Adrenal gland (tissue), 12 donors: ENCODE measurements around the gene RPRML. TPM values are rescaled to one million over a fixed set of nuclear protein-coding genes. Genes with fewer than 3 reads are reported as not detected.

Source experiments
- DNase-seq, 7 donors: peaks; one replicate each; pipeline ENCODE4 v3.0.0-alpha.2; 2019 to 2020
- H3K27ac ChIP-seq, 5 donors: fragments of 200-600 bp; sonication (generic) in 4 of 5; 1 replicate in 3 of 5; 2 replicates in 2 of 5; pipeline versions ENCODE4 v1.5.1 to v1.8.0; 2016 to 2020; ENCODE audit warnings: mild to moderate bottlenecking in 1 of 5
- H3K27me3 ChIP-seq: fragments of 200-600 bp; 2 replicates; pipeline ENCODE4 v1.8.0; 2021
- H3K36me3 ChIP-seq, 2 donors: fragments of 200-600 bp; replicated peaks in 1 of 2; 1 replicate in 1 of 2; 2 replicates in 1 of 2; pipeline versions ENCODE4 v1.5.1 to v1.8.0; 2018 to 2022
- H3K4me1 ChIP-seq, 2 donors: fragments of 200-600 bp; replicated peaks in 1 of 2; 1 replicate in 1 of 2; 2 replicates in 1 of 2; pipeline versions ENCODE4 v1.5.1 to v1.8.0; 2018 to 2021
- H3K4me3 ChIP-seq, 4 donors: fragments of 200-600 bp; sonication (generic) in 3 of 4; one replicate each; pipeline ENCODE4 v1.5.1; 2016 to 2018
- H3K9me3 ChIP-seq, 3 donors: fragments of 200-600 bp; sonication (generic) in 1 of 3; replicated peaks in 1 of 3; 1 replicate in 2 of 3; 2 replicates in 1 of 3; pipeline versions ENCODE4 v1.5.1 to v1.8.0; 2016 to 2021
- CTCF ChIP-seq, 6 experiments: fragments of 450-650 bp in 4 of 6; fragments of 200-600 bp in 2 of 6; sonication (generic) in 1 of 6; IDR thresholded peaks; 1 replicate in 5 of 6; 2 replicates in 1 of 6; pipeline versions ENCODE4 v1.5.1 to v1.8.0; 2016 to 2021; ENCODE audit warnings: antibody characterized with exemption in 6 of 6, mild to moderate bottlenecking in 2 of 6, moderate library complexity in 1 of 6
- POLR2A ChIP-seq, 2 donors: fragments of 450-650 bp; IDR thresholded peaks; one replicate each; pipeline ENCODE4 v1.6.1; 2017; ENCODE audit warnings: antibody characterized with exemption in 2 of 2, mild to moderate bottlenecking in 2 of 2, moderate library complexity in 1 of 2
- WGBS, 4 donors: extraction: QIAGEN DNeasy Blood & Tissue Kit in 2 of 4; methylation state at CpG; one replicate each; pipeline versions ENCODE4 v1.1.5 to v1.1.7; 2013 to 2017; 5-methylcytosine and 5-hydroxymethylcytosine counted together
- intact Hi-C, 2 donors: fragments of 100-400 bp; cut with DNase I; formaldehyde crosslinking; loops; one replicate each; pipeline versions ENCODE4 v1.14.1 to v1.15.0; 2022 to 2023
- polyA plus RNA-seq, 3 donors: library from polyadenylated mRNA; stranded (reverse); fragments of 200-250 nt in 2 of 3; fragments of 350-450 nt in 1 of 3; fragmentation: Illumina TruSeq in 1 of 3; extraction: RNeasy Lipid Tissue Mini Kit (QIAGEN cat#74804) in 1 of 3; gene quantifications; one replicate each; pipeline ENCODE4 v1.2.3, GENCODE V29; 2013 to 2014
- total RNA-seq, 9 donors: library from RNA; depleted of rRNA in 4 of 9; stranded (reverse); fragments of >200 nt in 4 of 9; fragments of 120-200 nt in 1 of 9; fragmentation: NEBNext Ultra II Directional in 1 of 9; extraction: Animal tissue kit (Norgen Biotek cat#: 25700) in 1 of 9; gene quantifications; one replicate each; pipeline versions ENCODE4 v1.1.0 to v1.2.4, GENCODE V29; 2013 to 2023
- donor health status: healthy with polysubstance abuse.
- donor health status: Bipolar disorder and iron deficiency.
- donor health status: DM: yes; HTN: yes; CAD: no.
- donor health status: DM: no; HTN: no; CAD: no.
- donor health status: DM: no; HTN: no; CAD: no.
- donor health status: DM: yes; HTN: yes; CAD: no.

RPRML gene
- total and polyA plus RNA-seq, 12 donors: 0.07 TPM; not detected in 11

- no peaks in the 10 kb centered on the region for H3K9me3 ChIP-seq
- peaks cover 10 to 13% of the 10 kb centered on the region in 2 donors for H3K4me1 ChIP-seq
- no peak overlapping the region for H3K27ac ChIP-seq
- no peak for DNase-seq
- TF ChIP-seq CTCF (IDR thresholded peaks at IDR 0.05) (no peak), POLR2A (IDR thresholded peaks at IDR 0.05) (no peak)
- no peak overlapping the region for H3K4me3 ChIP-seq
- peaks cover 28% of the 10 kb centered on the region for H3K27me3 ChIP-seq
- no peaks in the 10 kb centered on the region for H3K36me3 ChIP-seq
- 80 to 93% (median 89%) methylated on average over 3 to 4 of the region's 4 CpGs for WGBS, 4 donors
- intact Hi-C loops: no loop called here
Measured at GRCh38 chr17:46975287-46975686, 3.8 kb downstream of the RPRML start.

DNA sequence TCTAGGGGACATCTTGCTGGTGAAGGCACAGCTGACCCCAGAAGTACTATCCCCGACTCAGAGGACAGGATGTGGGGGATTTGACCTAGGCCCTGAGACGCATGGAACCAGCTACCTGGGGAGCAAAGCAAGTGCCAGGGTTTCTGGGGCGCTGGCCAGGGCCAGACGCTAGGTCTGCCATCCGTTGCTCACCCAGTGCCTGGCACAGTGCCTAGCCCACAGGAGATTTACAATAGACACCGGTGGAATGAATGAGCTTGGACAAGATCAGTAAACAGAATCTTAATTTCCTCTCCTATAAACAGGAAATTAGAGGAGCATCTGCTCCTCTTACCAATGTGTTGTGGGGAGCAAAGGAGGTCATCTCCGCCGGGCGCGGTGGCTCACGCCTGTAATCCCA, 5.0 kb downstream of the RPRML start:
- no peak overlapping the region for H3K4me3 ChIP-seq
- TF ChIP-seq POLR2A (IDR thresholded peaks at IDR 0.05) (no peak), CTCF (IDR thresholded peaks at IDR 0.05) (no peak)
- H3K27me3 ChIP-seq: peaks cover 23% of the 10 kb centered on the region
- no peaks in the 10 kb centered on the region for H3K36me3 ChIP-seq
- no peaks in the 10 kb centered on the region for H3K9me3 ChIP-seq
- H3K4me1 ChIP-seq: peaks cover 8% of the 10 kb centered on the region in 2 donors
- 74 to 77% (median 75%) methylated on average over 11 of the region's 11 CpGs for WGBS, 4 donors
- no peak overlapping the region for H3K27ac ChIP-seq
- intact Hi-C loops: no loop called here
- DNase-seq: no peak

DNA sequence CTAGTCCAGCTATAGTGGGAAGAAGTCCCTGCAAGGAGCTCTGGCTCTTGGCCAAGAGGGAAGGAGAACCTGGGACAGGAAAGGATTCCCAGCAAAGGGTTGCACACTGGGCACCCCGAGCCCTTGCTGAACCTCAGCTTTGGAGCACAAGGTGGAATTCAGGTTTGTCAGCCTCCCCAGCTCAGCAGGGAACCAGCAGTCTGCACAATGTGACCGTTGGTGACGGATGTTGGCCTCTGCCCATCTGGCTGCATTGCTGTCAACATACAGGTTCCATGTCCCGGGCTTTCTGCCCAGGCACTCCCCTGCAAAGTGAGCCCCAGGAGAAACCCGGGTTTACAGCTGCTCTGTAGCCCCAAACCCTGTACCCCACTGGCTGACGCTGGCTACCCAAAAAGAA, 6.7 kb downstream of the RPRML start:
- TF ChIP-seq POLR2A (IDR thresholded peaks at IDR 0.05) (no peak), CTCF (IDR thresholded peaks at IDR 0.05) (no peak)
- Histone ChIP-seq H3K36me3 (no peaks in the 10 kb centered on the region), H3K27ac (no peak overlapping the region), H3K4me3 (no peak overlapping the region), H3K9me3 (no peaks in the 10 kb centered on the region), H3K27me3 (peaks cover 6% of the 10 kb centered on the region), H3K4me1 (no peaks in the 10 kb centered on the region)
- intact Hi-C loops: no loop called here
- no peak for DNase-seq
- WGBS, 4 donors: 75 to 82% (median 78%) methylated on average over 2 to 6 of the region's 6 CpGs

- TF ChIP-seq POLR2A (IDR thresholded peaks at IDR 0.05) (no peak), CTCF (IDR thresholded peaks at IDR 0.05) (no peak)
- no peaks in the 10 kb centered on the region for H3K36me3 ChIP-seq
- H3K27ac ChIP-seq: no peak overlapping the region
- intact Hi-C loops: no loop called here
- WGBS, 4 donors: 79 to 91% (median 83%) methylated on average over 7 to 10 of the region's 10 CpGs
- no peak overlapping the region for H3K4me3 ChIP-seq
- no peak for DNase-seq
- peaks cover 6% of the 10 kb centered on the region for H3K27me3 ChIP-seq
- no peaks in the 10 kb centered on the region for H3K4me1 ChIP-seq
- no peaks in the 10 kb centered on the region for H3K9me3 ChIP-seq
Measured at GRCh38 chr17:46971647-46972300, 7.3 kb downstream of the RPRML start.
